GM12878 (cell line): ENCODE results near the gene MYF6. TPM values are rescaled to one million over a fixed set of nuclear protein-coding genes. Genes with fewer than 3 reads are reported as not detected.

Experiments
- ATAC-seq: fragments of 200-7000 bp; cut with Tn5 transposase; 3 replicates; pipeline ENCODE4 v1.9.1; 2020; ENCODE audit warnings: mild to moderate bottlenecking, moderate library complexity
- BruUV-seq: library from RNA; stranded (reverse); fragments of 400-500 nt; replicated peaks from 2 replicates; lab custom pipeline; 2021; lab: Mats Ljungman, UMichigan
- CTCF ChIA-PET: fragments of 300-600 bp; sonication (Branson Sonifier 250); formaldehyde crosslinking; extraction: SDS; loops from one replicate; lab custom pipeline; 2021; ENCODE audit warnings: inconsistent platforms; lab: Yijun Ruan, JAX
- POLR2A ChIA-PET: fragments of 350-600 bp; formaldehyde crosslinking; extraction: SDS; loops from one replicate; lab custom pipeline; 2021; ENCODE audit warnings: inconsistent platforms; lab: Charles Lee
- RAD21 ChIA-PET: fragments of 300-600 bp; sonication (Branson Sonifier 250); formaldehyde crosslinking; loops from one replicate; lab custom pipeline; 2023; ENCODE audit warnings: antibody characterized with exemption; ENCODE audit not compliant: unreplicated experiment; lab: Charles Lee
- SMC1A ChIA-PET: fragments of 300-600 bp; sonication (Branson Sonifier 250); formaldehyde crosslinking; loops from one replicate; lab custom pipeline; 2023; ENCODE audit not compliant: unreplicated experiment, uncharacterized antibody; lab: Charles Lee
- DNase-seq: peaks from one replicate; pipeline ENCODE4 v3.0.0-alpha.2; 2011; ENCODE audit warnings: low read depth, low spot score
- FAIRE-seq: peaks from 3 replicates; lab custom pipeline; 2011; peaks lifted over from hg19 to GRCh38; lab: Jason Lieb, UNC
- H2AFZ ChIP-seq: 2 replicates; pipeline ENCODE4 v1.6.0; 2011; ENCODE audit warnings: low read depth, low read length, control low read depth; ENCODE audit not compliant: control insufficient read depth
- H3K27ac ChIP-seq: 2 replicates; pipeline ENCODE4 v1.5.1; 2011; ENCODE audit warnings: control low read depth; ENCODE audit not compliant: control insufficient read depth, insufficient read depth
- H3K27me3 ChIP-seq, 2 experiments: replicated peaks in 1 of 2; 2 replicates each; pipeline versions ENCODE4 v1.6.0 to v1.6.1; 2011; ENCODE audit warnings: low read length in 1 of 2; ENCODE audit not compliant: control insufficient read depth in 2 of 2, insufficient read depth in 2 of 2
- H3K36me3 ChIP-seq, 2 experiments: 2 replicates each; pipeline ENCODE4 v1.5.1; 2011; ENCODE audit warnings: low read length in 1 of 2; ENCODE audit not compliant: control insufficient read depth in 2 of 2, insufficient read depth in 2 of 2
- H3K4me1 ChIP-seq: 2 replicates; pipeline ENCODE4 v1.6.1; 2011; ENCODE audit warnings: mild to moderate bottlenecking, low read length, moderate library complexity, mixed read lengths; ENCODE audit not compliant: control insufficient read depth, insufficient read depth
- H3K4me2 ChIP-seq: 2 replicates; pipeline ENCODE4 v1.6.0; 2011; ENCODE audit warnings: control low read depth; ENCODE audit not compliant: control insufficient read depth, insufficient read depth
- H3K4me3 ChIP-seq: fragments of 200-600 bp; sonication (generic); 2 replicates; pipeline ENCODE4 v1.5.1; 2016
- H3K79me2 ChIP-seq: 2 replicates; pipeline ENCODE4 v1.6.0; 2011; ENCODE audit warnings: low read length; ENCODE audit not compliant: control insufficient read depth, insufficient read depth
- H3K9ac ChIP-seq: 2 replicates; pipeline ENCODE4 v1.8.0; 2011; ENCODE audit warnings: low read length, control low read depth, mixed read lengths; ENCODE audit not compliant: control insufficient read depth, insufficient read depth
- H3K9me3 ChIP-seq: replicated peaks from 3 replicates; pipeline ENCODE4 v1.5.1; 2011; ENCODE audit warnings: mild to moderate bottlenecking, low read length; ENCODE audit not compliant: control insufficient read depth, insufficient read depth
- H4K20me1 ChIP-seq: 2 replicates; pipeline ENCODE4 v1.6.0; 2011; ENCODE audit not compliant: control insufficient read depth, insufficient read depth
- KAT2A ChIP-seq: conservative IDR thresholded peaks from 2 replicates; pipeline ENCODE4 v1.6.1; 2011; ENCODE audit warnings: low read depth, low read length; ENCODE audit not compliant: control insufficient read depth
- POLR2A ChIP-seq: IDR thresholded peaks from 2 replicates; pipeline ENCODE4 v1.6.1; 2011; ENCODE audit warnings: low read depth, mild to moderate bottlenecking, low read length
- RAD21 ChIP-seq: IDR thresholded peaks from 2 replicates; pipeline ENCODE4 v1.6.1; 2011; ENCODE audit warnings: mild to moderate bottlenecking, low read depth, low read length, moderate library complexity; ENCODE audit not compliant: insufficient read depth
- ZBTB4 ChIP-seq: fragments of 450-650 bp; formaldehyde crosslinking; IDR thresholded peaks from 2 replicates; pipeline ENCODE4 v1.4.0; 2022; ENCODE audit warnings: mild to moderate bottlenecking, moderate library complexity
- WGBS: methylation state at CpG from one replicate; pipeline ENCODE4 v1.1.6; 2016; ENCODE audit warnings: low lambda C conversion rate; ENCODE audit not compliant: insufficient replicate concordance, insufficient coverage; ENCODE audit errors: missing lambda C conversion rate; 5-methylcytosine and 5-hydroxymethylcytosine counted together
- in situ Hi-C: fragments of 300-500 bp; cut with MboI; formaldehyde crosslinking; loops from 9 replicates; pipeline ENCODE4 v1.14.3; 2018; ENCODE audit warnings: mixed read lengths
- intact Hi-C: fragments of 100-400 bp; cut with micrococcal nuclease; formaldehyde crosslinking; loops from one replicate; pipeline ENCODE4 v1.14.2; 2022; ENCODE audit not compliant: unreplicated experiment
- polyA plus RNA-seq, 11 experiments: library from polyadenylated mRNA; depleted of rRNA in 4 of 11; unstranded in 6 of 11; stranded (reverse) in 5 of 11; fragments of >200 nt; fragmentation: Nextera tagmentation in 4 of 11; fragmentation: Illumina TruSeq in 1 of 11; extraction: Ambion mirVana in 4 of 11; extraction: Trizol in 1 of 11; gene quantifications; 1 replicate in 1 of 11; 2 replicates in 10 of 11; pipeline versions ENCODE4 v1.2.1 to v1.2.3, GENCODE V29; 2011 to 2016; ENCODE audit warnings: inconsistent platforms in 2 of 11, missing spikeins in 2 of 11, low read depth in 1 of 11
- total RNA-seq, 4 experiments: library from RNA; depleted of rRNA in 3 of 4; stranded (reverse); fragments of >200 nt in 3 of 4; fragmentation: Illumina TruSeq in 1 of 4; extraction: Trizol in 1 of 4; gene quantifications; 2 replicates each; pipeline versions ENCODE4 v1.2.1 to v1.2.3, GENCODE V29; 2013 to 2021

The MYF6 gene
- total and polyA plus RNA-seq, 10 of the 15 experiments (the other 5 are each of a cell fraction or from before 2014, with no cell fraction given), result not detected

GRCh38 chr12:80708259-80708974, 983 bp downstream of the MYF6 start:
- H3K4me1 ChIP-seq, result peaks cover 7% of the 10 kb centered on the region; the same call in 1 of the 2 replicates
- intact Hi-C loops (no loop called here), in situ Hi-C loops (no loop called here)
- H2AFZ ChIP-seq, result no peak overlapping the region
- H3K9me3 ChIP-seq, result no peaks in the 10 kb centered on the region
- H4K20me1 ChIP-seq, result no peaks in the 10 kb centered on the region
- no peaks in the 10 kb centered on the region for H3K36me3 ChIP-seq
- CTCF ChIA-PET, result no interaction called here
- H3K79me2 ChIP-seq, result no peaks in the 10 kb centered on the region
- POLR2A ChIA-PET, result no interaction called here
- H3K9ac ChIP-seq, result no peak overlapping the region
- ATAC-seq (no peak), FAIRE-seq (no peak), DNase-seq (no peak)
- RAD21 ChIA-PET, result no interaction called here
- SMC1A ChIA-PET, result no interaction called here
- 14% methylated on average over 48 of the region's 50 CpGs for WGBS
- no peak overlapping the region for H3K4me3 ChIP-seq
- no peak for TF ChIP-seq ZBTB4
- no peak for TF ChIP-seq RAD21
- TF ChIP-seq POLR2A, result no peak
- no peak for TF ChIP-seq KAT2A
- no TSS peak for BruUV-seq
- peak overlapping the region; percentile 22; the same call in 1 of the 2 replicates for H3K4me2 ChIP-seq
- no peak overlapping the region for H3K27ac ChIP-seq
- peaks cover 2 to 14% of the 10 kb centered on the region in 2 experiments; a peak in 3 of 4 replicates for H3K27me3 ChIP-seq
